Skeletal muscle satellite cell (primary cell): Measurements from ENCODE around the gene ZNF280B. TPM values are rescaled to one million over a fixed set of nuclear protein-coding genes. Genes with fewer than 3 reads are reported as not detected.

Experiments used
- H3K27me3 ChIP-seq: 2 replicates; pipeline ENCODE4 v1.7.0; 2013; ENCODE audit warnings: low read length; ENCODE audit not compliant: control insufficient read depth, insufficient read depth
- H3K36me3 ChIP-seq: 2 replicates; pipeline ENCODE4 v1.7.0; 2013; ENCODE audit warnings: mild to moderate bottlenecking, control low read depth, low read length; ENCODE audit not compliant: insufficient read depth
- H3K4me1 ChIP-seq: 2 replicates; pipeline ENCODE4 v1.7.0; 2013; ENCODE audit warnings: low read length; ENCODE audit not compliant: control insufficient read depth, insufficient read depth
- H3K4me2 ChIP-seq: 2 replicates; pipeline ENCODE4 v1.7.0; 2013; ENCODE audit warnings: mild to moderate bottlenecking, low read length
- H3K4me3 ChIP-seq: 2 replicates; pipeline ENCODE4 v1.7.0; 2013; ENCODE audit warnings: low read length
- H3K9ac ChIP-seq: 2 replicates; pipeline ENCODE4 v1.7.0; 2013; ENCODE audit warnings: mild to moderate bottlenecking, low read depth, low read length, moderate library complexity
- H3K9me3 ChIP-seq: replicated peaks from 2 replicates; pipeline ENCODE4 v1.7.0; 2013; ENCODE audit warnings: mild to moderate bottlenecking, control low read depth, low read length
- total RNA-seq: library from RNA; depleted of rRNA; stranded (reverse); fragments of >200 nt; gene quantifications from 2 replicates; pipeline ENCODE4 v1.2.3, GENCODE V29; 2012; rRNA removed

The ZNF280B gene
- 1.3 and 1.7 TPM in 2 replicates for total RNA-seq

DNA sequence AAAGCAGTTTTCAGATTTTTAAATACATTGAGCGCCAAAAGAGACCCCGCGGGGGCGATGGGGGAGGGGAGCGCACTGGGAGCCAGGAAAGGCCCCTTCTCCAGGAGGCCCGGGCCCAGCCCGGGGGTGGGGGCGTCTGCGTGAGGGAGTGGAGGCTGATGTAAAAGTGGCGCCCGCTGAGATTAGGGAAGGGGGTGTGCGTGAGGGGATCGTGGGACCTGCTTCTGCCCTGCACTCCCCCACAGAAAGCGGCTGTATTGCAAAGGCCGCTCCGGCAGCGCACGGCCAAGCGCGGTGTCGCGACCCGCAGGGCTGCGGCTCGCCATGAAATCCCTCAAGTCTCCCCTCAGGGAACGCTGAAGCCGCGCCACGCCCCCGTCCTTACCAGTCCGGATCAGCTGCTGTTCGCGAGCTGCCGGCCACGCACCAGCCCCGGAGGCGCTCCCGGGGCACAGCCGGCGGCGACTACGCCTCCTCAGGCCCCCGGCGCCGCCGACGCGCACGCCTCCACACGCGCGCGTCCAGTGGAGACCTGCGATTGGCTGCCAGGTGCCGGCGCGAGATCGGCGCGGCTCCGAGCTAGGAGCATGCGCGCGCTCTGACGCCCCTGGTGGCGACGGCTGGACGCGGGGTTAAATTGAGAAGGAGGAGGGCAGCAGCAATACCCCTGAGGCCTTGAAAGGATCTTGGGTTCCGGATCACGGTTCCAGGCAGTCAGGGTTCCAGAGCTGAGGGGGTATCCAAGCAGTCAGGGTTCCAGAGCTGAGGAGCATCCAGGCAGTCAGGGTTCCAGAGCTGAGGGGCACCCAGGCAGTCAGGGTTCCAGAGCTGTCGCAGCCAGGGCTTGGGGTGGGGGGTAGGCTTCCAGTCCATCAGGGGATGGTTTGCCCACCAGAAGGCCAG, at the start of gene ZNF280B:
TSS of gene ZNF280B (minus strand) at position 469 of the 903 bp plus-strand sequence. CDS start 19,344 bp downstream, outside the sequence.
- Histone ChIP-seq H3K27me3 (peaks cover 4% of the 10 kb centered on the region), H3K9ac (peak within 1 kb of the TSS; percentile 85), H3K36me3 (peaks cover 2% of the 10 kb centered on the region), H3K4me1 (no peaks in the 10 kb centered on the region), H3K4me3 (peak within 1 kb of the TSS; percentile 94), H3K4me2 (peak within 1 kb of the TSS; percentile 97), H3K9me3 (no peaks in the 10 kb centered on the region)

DNA sequence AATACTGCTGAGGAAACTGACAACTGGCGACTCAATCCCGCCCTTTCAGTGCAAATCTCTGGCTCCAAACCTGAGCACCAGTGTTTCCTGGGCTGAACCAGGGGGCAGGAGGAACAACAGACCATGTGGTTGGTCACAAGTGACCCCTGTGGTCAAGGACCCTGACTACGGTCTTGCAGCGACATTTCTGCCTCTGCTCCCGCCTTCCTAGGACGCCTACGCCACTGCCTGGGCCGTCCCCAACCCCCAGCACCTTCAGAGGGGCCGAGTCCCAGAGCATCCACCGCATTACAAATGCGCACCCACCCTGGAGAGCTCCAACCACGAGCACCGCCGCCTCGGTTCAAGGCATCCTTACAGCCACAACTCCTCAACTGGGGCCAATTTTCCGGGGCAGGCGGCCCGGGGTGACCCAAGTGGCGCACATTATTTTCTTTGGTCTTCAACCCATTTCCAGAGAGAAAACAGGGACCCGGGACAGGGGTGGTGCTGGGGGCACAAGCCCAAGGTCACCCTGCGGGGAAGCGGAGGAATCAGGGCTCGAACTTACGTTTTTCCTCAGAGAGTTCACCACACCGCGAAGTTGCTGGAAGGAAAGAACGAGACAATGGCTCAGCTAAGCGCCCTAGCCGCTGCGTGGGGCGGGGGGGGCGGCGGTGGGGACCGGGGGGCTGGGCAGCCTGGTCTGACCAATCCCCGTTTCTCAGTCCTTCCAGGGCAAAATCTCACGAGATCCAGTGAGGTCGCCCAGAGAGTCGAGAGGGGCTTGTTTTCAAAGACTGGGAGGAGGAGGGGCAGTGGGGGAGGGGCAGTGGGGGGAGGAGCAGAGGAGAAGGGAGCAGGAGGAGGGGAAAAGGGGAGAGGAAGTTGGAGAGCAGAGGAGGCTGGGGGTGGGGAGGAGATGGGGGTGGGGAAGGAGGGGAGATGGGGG, 48.7 kb upstream of the ZNF280B start:
- Histone ChIP-seq H3K9me3 (no peaks in the 10 kb centered on the region), H3K27me3 (peaks cover 13% of the 10 kb centered on the region), H3K36me3 (no peaks in the 10 kb centered on the region), H3K4me3 (no peak overlapping the region), H3K4me1 (no peaks in the 10 kb centered on the region), H3K4me2 (no peak overlapping the region), H3K9ac (no peak overlapping the region)

DNA sequence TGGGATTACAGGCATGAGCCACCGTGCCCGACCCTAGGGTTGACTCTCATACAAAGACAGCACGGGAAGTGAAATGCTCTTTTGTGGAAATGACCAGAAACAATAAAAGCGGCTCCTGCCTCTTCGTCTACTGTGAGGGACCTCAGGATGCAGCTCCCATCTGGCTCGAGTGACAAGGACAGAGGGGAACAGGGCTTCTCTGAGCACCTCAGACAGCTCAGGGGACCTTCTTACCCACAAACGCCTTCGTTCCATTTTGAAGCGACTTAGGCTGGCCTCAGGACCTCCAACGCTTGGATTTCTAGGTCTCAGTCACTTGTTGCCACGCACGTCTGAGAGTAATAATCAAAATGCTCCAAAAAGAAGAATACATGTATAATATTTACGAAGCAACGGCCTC, 48.0 kb upstream of the ZNF280B start:
- no peak overlapping the region for H3K4me2 ChIP-seq

DNA sequence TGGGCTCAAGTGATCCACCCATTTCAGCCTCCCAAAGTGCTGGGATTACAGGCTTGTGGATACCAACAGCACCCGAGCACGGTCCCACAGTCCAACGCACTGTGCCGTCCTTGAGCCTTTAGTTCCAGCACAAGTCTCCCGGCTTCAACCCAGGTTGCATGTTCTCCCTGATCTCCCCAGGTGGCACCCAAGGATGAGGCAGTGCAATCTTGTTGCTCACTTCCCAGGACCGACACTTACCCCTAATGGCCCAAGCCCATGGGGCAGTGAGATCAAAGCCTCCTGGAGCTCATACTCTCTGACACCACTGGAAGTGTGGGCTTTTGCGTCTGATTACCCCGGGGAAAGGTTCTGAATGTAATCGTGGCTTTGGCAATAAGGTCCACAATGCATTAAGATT, 47.1 kb upstream of the ZNF280B start:
- Histone ChIP-seq H3K27me3 (peaks cover 21% of the 10 kb centered on the region), H3K4me1 (no peaks in the 10 kb centered on the region), H3K4me2 (no peak overlapping the region), H3K4me3 (no peak overlapping the region), H3K9ac (no peak overlapping the region), H3K36me3 (no peaks in the 10 kb centered on the region), H3K9me3 (no peaks in the 10 kb centered on the region)

More for the DNA sequence above, 48.0 kb upstream of the ZNF280B start:
- Histone ChIP-seq H3K36me3 (no peaks in the 10 kb centered on the region), H3K4me3 (no peak overlapping the region), H3K9me3 (no peaks in the 10 kb centered on the region), H3K4me1 (no peaks in the 10 kb centered on the region), H3K27me3 (peaks cover 13% of the 10 kb centered on the region), H3K9ac (no peak overlapping the region)

- Histone ChIP-seq H3K4me2 (no peak overlapping the region), H3K4me3 (no peak overlapping the region), H3K36me3 (no peaks in the 10 kb centered on the region), H3K9ac (no peak overlapping the region), H3K9me3 (no peaks in the 10 kb centered on the region), H3K27me3 (peaks cover 28% of the 10 kb centered on the region), H3K4me1 (no peaks in the 10 kb centered on the region)
These were observed 46.2 kb upstream of the ZNF280B start for GRCh38 chr22:22554587-22555284.

- no peak overlapping the region for H3K9ac ChIP-seq
- H3K4me3 ChIP-seq, result no peak overlapping the region
- H3K4me2 ChIP-seq, result no peak overlapping the region
- no peaks in the 10 kb centered on the region for H3K4me1 ChIP-seq
- peaks cover 29% of the 10 kb centered on the region for H3K27me3 ChIP-seq
- H3K36me3 ChIP-seq, result no peaks in the 10 kb centered on the region
- H3K9me3 ChIP-seq, result no peaks in the 10 kb centered on the region
These were observed 45.4 kb upstream of the ZNF280B start for GRCh38 chr22:22553735-22554586.

DNA sequence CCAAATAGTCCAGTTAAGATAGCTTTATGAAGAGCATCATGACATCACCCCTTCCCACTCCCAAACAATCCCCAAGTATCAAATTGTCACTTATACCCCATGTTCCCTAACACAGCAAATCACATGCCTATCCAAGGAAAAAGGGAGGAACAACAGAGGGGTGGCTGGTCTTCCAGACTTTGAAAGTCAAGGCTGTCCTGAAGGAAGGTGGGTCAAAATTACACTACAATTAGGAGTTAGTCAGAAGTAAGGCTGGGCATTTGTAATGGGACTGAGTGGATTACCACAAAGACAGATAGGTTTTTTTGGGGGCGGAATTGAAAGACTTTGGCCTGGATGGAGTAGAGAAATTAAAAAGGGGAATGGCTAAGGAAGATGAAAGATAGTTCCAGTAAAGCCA, 44.6 kb upstream of the ZNF280B start:
- Histone ChIP-seq H3K9me3 (no peaks in the 10 kb centered on the region), H3K36me3 (no peaks in the 10 kb centered on the region), H3K4me1 (no peaks in the 10 kb centered on the region), H3K27me3 (peaks cover 38% of the 10 kb centered on the region), H3K9ac (no peak overlapping the region), H3K4me2 (no peak overlapping the region), H3K4me3 (no peak overlapping the region)

GRCh38 chr22:22552630-22553029, 44.1 kb upstream of the ZNF280B start:
- Histone ChIP-seq H3K4me2 (no peak overlapping the region), H3K36me3 (no peaks in the 10 kb centered on the region), H3K4me3 (no peak overlapping the region), H3K9me3 (no peaks in the 10 kb centered on the region), H3K27me3 (peaks cover 43% of the 10 kb centered on the region), H3K9ac (no peak overlapping the region), H3K4me1 (no peaks in the 10 kb centered on the region)

DNA sequence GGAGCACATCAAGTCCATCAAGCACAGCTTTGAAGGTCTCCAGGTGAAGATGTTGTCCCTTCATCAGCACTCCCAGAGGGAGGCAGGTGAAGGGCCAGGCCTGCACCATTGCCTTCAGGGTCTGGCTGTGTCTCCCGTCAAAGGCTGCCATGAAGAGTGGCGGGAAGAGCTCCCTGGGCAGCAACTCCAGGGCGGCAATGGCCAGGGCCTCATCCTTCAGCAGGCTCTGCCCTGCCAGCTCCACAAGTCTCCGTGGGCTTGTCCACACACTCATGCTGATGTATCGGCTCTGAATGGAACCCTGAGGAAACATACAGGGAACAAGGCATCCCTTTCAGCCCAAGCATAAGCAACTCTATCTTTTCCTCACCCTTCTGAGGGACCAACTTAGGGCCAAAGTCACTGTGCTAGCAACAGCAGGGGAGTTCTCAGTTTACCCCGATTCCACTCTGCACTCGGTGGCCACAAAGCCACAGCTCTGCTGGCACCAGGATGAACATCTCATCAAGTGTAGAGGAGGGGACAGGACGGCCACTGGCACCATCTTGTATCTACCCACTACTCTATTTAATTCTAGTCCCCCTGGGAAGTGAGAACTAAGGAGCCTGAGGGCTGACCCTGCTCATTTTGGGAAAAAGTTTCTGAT, 42.4 kb upstream of the ZNF280B start:
- H3K4me2 ChIP-seq, result no peak overlapping the region
- H3K9me3 ChIP-seq, result no peaks in the 10 kb centered on the region
- H3K27me3 ChIP-seq, result peaks cover 46% of the 10 kb centered on the region
- no peaks in the 10 kb centered on the region for H3K4me1 ChIP-seq
- H3K36me3 ChIP-seq, result no peaks in the 10 kb centered on the region
- H3K4me3 ChIP-seq, result no peak overlapping the region
- no peak overlapping the region for H3K9ac ChIP-seq

GRCh38 chr22:22548910-22549309, 40.4 kb upstream of the ZNF280B start:
- Histone ChIP-seq H3K4me2 (no peak overlapping the region), H3K4me3 (no peak overlapping the region), H3K36me3 (no peaks in the 10 kb centered on the region), H3K27me3 (peaks cover 42% of the 10 kb centered on the region), H3K9me3 (no peaks in the 10 kb centered on the region), H3K4me1 (no peaks in the 10 kb centered on the region), H3K9ac (no peak overlapping the region)
